ENCODE data around the gene DGKG. TPM values are rescaled to one million over a fixed set of nuclear protein-coding genes. Genes with fewer than 3 reads are reported as not detected.

DGKG gene
- total and polyA plus RNA-seq, 2 of the 8 experiments (the other 6 are each of a cell fraction or from before 2014, with no cell fraction given) = 0.30 to 0.48 TPM

GRCh38 chr3:186173224-186173815, 188.7 kb downstream of the DGKG start:
- no peak for TF ChIP-seq EP300 (IDR thresholded peaks at IDR 0.05; ENCODE audit: borderline replicate concordance in 1 of 2, low read depth in 2 of 2, low read length in 2 of 2)
- no peak for TF ChIP-seq SRF (IDR thresholded peaks at IDR 0.05; ENCODE audit: low read depth, low read length)
- TF ChIP-seq CTCF (IDR thresholded peaks at IDR 0.05; ENCODE audit: control extremely low read depth in 1 of 3, insufficient read depth in 1 of 3, low read depth in 1 of 3, low read length in 3 of 3) = no peak
- TF ChIP-seq SAP30 (IDR thresholded peaks at IDR 0.05; ENCODE audit: insufficient read depth, insufficient replicate concordance, low read length) = no peak
- no peak for TF ChIP-seq POLR2AphosphoS5 (IDR thresholded peaks at IDR 0.05; ENCODE audit: low read depth, low read length)
- TF ChIP-seq GABPA (IDR thresholded peaks at IDR 0.05; ENCODE audit: borderline replicate concordance, insufficient read depth, low read length) = no peak
- Histone ChIP-seq H2AFZ (ENCODE audit: low read length) (no peak overlapping the region), H3K23me2 (ENCODE audit: low read depth, low read length) (no peaks in the 10 kb centered on the region), H4K20me1 (replicated peaks in 1 of 2; ENCODE audit: control insufficient read depth in 1 of 2, insufficient read depth in 2 of 2, low read length in 2 of 2) (no peaks in the 10 kb centered on the region), H3K27me3 (replicated peaks in 1 of 4; ENCODE audit: control insufficient read depth in 3 of 4, extremely low read depth in 1 of 4, insufficient read depth in 3 of 4, low read length in 3 of 4) (no peaks in the 10 kb centered on the region; a peak in 1 of 7 replicates), H3K9ac (replicated peaks in 1 of 4; ENCODE audit: extremely low read depth in 1 of 4, low read depth in 3 of 4, low read length in 3 of 4) (no peak overlapping the region), H3K4me3 (ENCODE audit: extremely low read depth in 1 of 4, insufficient read depth in 2 of 4, low read depth in 3 of 4, low read length in 4 of 4) (no peak overlapping the region), H3K14ac (ENCODE audit: insufficient read length) (no peak overlapping the region), H3K9me3 (ENCODE audit: insufficient read depth in 2 of 2, low read depth in 1 of 2, low read length in 1 of 2) (no peaks in the 10 kb centered on the region), H3K79me1 (ENCODE audit: low read depth, low read length) (no peaks in the 10 kb centered on the region), H3K79me2 (ENCODE audit: control insufficient read depth in 1 of 2, insufficient read depth in 2 of 2, low read length in 2 of 2) (no peaks in the 10 kb centered on the region), H2BK20ac (ENCODE audit: low read length) (no peak overlapping the region), H3K56ac (replicated peaks; ENCODE audit: insufficient read length, low read depth, low read length) (no peak overlapping the region), H2BK5ac (ENCODE audit: low read depth, low read length) (no peak overlapping the region), H3K27ac (ENCODE audit: low read depth, low read length) (no peak overlapping the region), H2BK120ac (replicated peaks; ENCODE audit: low read depth, low read length) (no peak overlapping the region), H3K4me1 (replicated peaks in 1 of 4; ENCODE audit: control insufficient read depth in 3 of 4, insufficient read depth in 4 of 4, low read length in 3 of 4) (no peaks in the 10 kb centered on the region), H2BK15ac (ENCODE audit: low read length) (no peak overlapping the region), H4K91ac (replicated peaks; ENCODE audit: insufficient read length, low read length) (no peak overlapping the region), H3K36me3 (ENCODE audit: control insufficient read depth in 2 of 4, insufficient read depth in 4 of 4, low read length in 3 of 4) (no peaks in the 10 kb centered on the region), H4K5ac (ENCODE audit: insufficient read length, low read depth, low read length) (no peak overlapping the region), H3K4ac (replicated peaks; ENCODE audit: insufficient read length, low read depth, low read length) (no peak overlapping the region), H4K8ac (ENCODE audit: extremely low read depth, insufficient read depth, low read length) (no peak overlapping the region), H3K4me2 (ENCODE audit: insufficient read depth in 1 of 2, low read depth in 2 of 2, low read length in 2 of 2) (no peak overlapping the region), H2AK5ac (ENCODE audit: low read depth, low read length) (no peak overlapping the region), H3K18ac (ENCODE audit: extremely low read depth, low read length) (no peak overlapping the region), H3K23ac (ENCODE audit: insufficient read length) (no peak overlapping the region), H2BK12ac (ENCODE audit: low read depth, low read length) (no peak overlapping the region)
- FAIRE-seq (no peak), DNase-seq (ENCODE audit: low read depth in 1 of 2, low spot score in 2 of 2) (no peak)
- ChIA-PET CTCF (ENCODE audit: partially characterized antibody) (interaction anchor here (1.1 to 1.6 kb wide), 4 partner anchors 35 to 82 kb away, joined by 3 to 5 read pairs (median 3); no protein-coding TSS in a partner anchor), POLR2A (ENCODE audit: partially characterized antibody) (no interaction called here)
- 91% methylated on average over 9 of the region's 9 CpGs; no CpG with 5 or more reads in 1 of the 2 experiments for WGBS, 2 experiments (ENCODE audit: extremely low coverage in 1 of 2, insufficient coverage in 1 of 2, insufficient read length in 1 of 2, insufficient replicate concordance in 2 of 2, low coverage in 1 of 2, low lambda C conversion rate in 2 of 2, missing lambda C conversion rate in 1 of 2)
